Measurements from ENCODE around the gene DMTF1. TPM values are rescaled to one million over a fixed set of nuclear protein-coding genes. Genes with fewer than 3 reads are reported as not detected.

Gene DMTF1
- total and polyA plus RNA-seq, 2 of the 8 experiments (the other 6 are each of a cell fraction or from before 2014, with no cell fraction given), result 86.0 to 115 TPM

- no peak for TF ChIP-seq POU5F1 (IDR thresholded peaks at IDR 0.05; ENCODE audit: low read depth, low read length)
- TF ChIP-seq RNF2 (IDR thresholded peaks at IDR 0.05; ENCODE audit: borderline replicate concordance, low read depth, low read length, missing control alignments, poor library complexity, severe bottlenecking), result no peak
- TF ChIP-seq, protein P1, sequence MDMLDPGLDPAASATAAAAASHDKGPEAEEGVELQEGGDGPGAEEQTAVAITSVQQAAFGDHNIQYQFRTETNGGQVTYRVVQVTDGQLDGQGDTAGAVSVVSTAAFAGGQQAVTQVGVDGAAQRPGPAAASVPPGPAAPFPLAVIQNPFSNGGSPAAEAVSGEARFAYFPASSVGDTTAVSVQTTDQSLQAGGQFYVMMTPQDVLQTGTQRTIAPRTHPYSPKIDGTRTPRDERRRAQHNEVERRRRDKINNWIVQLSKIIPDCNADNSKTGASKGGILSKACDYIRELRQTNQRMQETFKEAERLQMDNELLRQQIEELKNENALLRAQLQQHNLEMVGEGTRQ (IDR thresholded peaks at IDR 0.05; ENCODE audit: low read length), result no peak
- TF ChIP-seq SP1 (IDR thresholded peaks at IDR 0.05; ENCODE audit: low read depth, low read length), result no peak
- no peak for TF ChIP-seq EGR1 (IDR thresholded peaks at IDR 0.05; ENCODE audit: borderline replicate concordance, low read depth, low read length)
- no peak for TF ChIP-seq TAF7 (optimal IDR thresholded peaks at IDR 0.05; ENCODE audit: borderline replicate concordance, low read depth, low read length)
Observed at GRCh38 chr7:87139514-87139913, 12.7 kb upstream of the DMTF1 start (continued).
